ENCODE measurements around the gene AHCYL1.
"Not testable (repeated sequence)": the region's sequence is repeated elsewhere in the genome, so short reads cannot be mapped to it uniquely, and the experiment has no call there.

The AHCYL1 gene

GRCh38 chr1:110003747-110004428, 19.3 kb downstream of the AHCYL1 start:
- no peak for DNase-seq

- no peak for DNase-seq
These were observed 20.0 kb downstream of the AHCYL1 start for GRCh38 chr1:110004583-110004982.

GRCh38 chr1:110005971-110006370, 21.4 kb downstream of the AHCYL1 start:
- no peak for DNase-seq

GRCh38 chr1:110006516-110006915, 22.0 kb downstream of the AHCYL1 start:
- DNase-seq, result no peak

- DNase-seq, result peak; percentile 52
These were observed 22.7 kb downstream of the AHCYL1 start for GRCh38 chr1:110007046-110007830.

- no peak for DNase-seq
These were observed 24.5 kb downstream of the AHCYL1 start for GRCh38 chr1:110008971-110009565.

GRCh38 chr1:110011527-110012041, 27.0 kb downstream of the AHCYL1 start:
- DNase-seq, result no peak

GRCh38 chr1:110012100-110012780, 27.7 kb downstream of the AHCYL1 start:
- no peak for DNase-seq

GRCh38 chr1:110017792-110018191, 33.2 kb downstream of the AHCYL1 start:
- no peak for DNase-seq

GRCh38 chr1:110018396-110018795, 33.8 kb downstream of the AHCYL1 start:
- no peak for DNase-seq

- no peak for DNase-seq
These were observed 35.2 kb downstream of the AHCYL1 start for GRCh38 chr1:110019770-110020169.

GRCh38 chr1:110021285-110021684, 36.7 kb downstream of the AHCYL1 start:
- no peak for DNase-seq

GRCh38 chr1:110024613-110025012, 40.0 kb downstream of the AHCYL1 start:
- DNase-seq, result no peak

GRCh38 chr1:110030687-110031086, 46.1 kb downstream of the AHCYL1 start:
- not testable (repeated sequence) for DNase-seq

GRCh38 chr1:110032327-110032726, 47.8 kb downstream of the AHCYL1 start:
- no peak for DNase-seq

GRCh38 chr1:110033421-110033820, 48.9 kb downstream of the AHCYL1 start:
- DNase-seq, result no peak

GRCh38 chr1:110034040-110034450, 49.5 kb downstream of the AHCYL1 start:
- DNase-seq, result no peak

GRCh38 chr1:110034451-110035235, 50.1 kb downstream of the AHCYL1 start, which contains the start of gene STRIP1:
STRIP1 (plus strand) TSS chr1:110034624; CDS start chr1:110034638, 14 bp downstream.
- peak; percentile 94 for DNase-seq

GRCh38 chr1:110035236-110035752, 50.7 kb downstream of the AHCYL1 start:
- DNase-seq, result no peak

GRCh38 chr1:110038271-110038670, 53.7 kb downstream of the AHCYL1 start:
- no peak for DNase-seq

GRCh38 chr1:110039641-110040040, 55.1 kb downstream of the AHCYL1 start:
- no peak for DNase-seq

- DNase-seq, result no peak
These were observed 56.0 kb downstream of the AHCYL1 start for GRCh38 chr1:110040548-110040947.

Data from DMS 273 treated with DMSO at 0.1 percent for 48 hours (cell line).